ENCODE data around the gene PKN2. TPM values are rescaled to one million over a fixed set of nuclear protein-coding genes. Genes with fewer than 3 reads are reported as not detected.

The PKN2 gene
- total and polyA plus RNA-seq, 7 donors = 6.2 to 21.2 (median 16.7) TPM

GRCh38 chr1:88784551-88784950 is 100.5 kb downstream of the PKN2 start:
- DNase-seq (no peak), ATAC-seq (no peak)
- no peak for TF ChIP-seq CTCF (IDR thresholded peaks at IDR 0.05)
- Histone ChIP-seq H3K4me1 (no peaks in the 10 kb centered on the region), H3K4me3 (no peak overlapping the region), H3K9me3 (no peaks in the 10 kb centered on the region), H3K36me3 (ENCODE audit: insufficient read depth in 1 of 2, low read depth in 1 of 2) (peaks cover 0 to 66% of the 10 kb centered on the region in 2 donors), H3K27me3 (ENCODE audit: insufficient read depth in 3 of 3, low read length in 2 of 3) (no peaks in the 10 kb centered on the region), H3K27ac (no peak overlapping the region)
- WGBS, 3 donors = 80 to 92% (median 92%) methylated on average over 6 of the region's 6 CpGs
- intact Hi-C loops (cut with DNase I) = no loop called here

GRCh38 chr1:88787023-88787903 is 103.2 kb downstream of the PKN2 start:
- Histone ChIP-seq H3K36me3 (ENCODE audit: insufficient read depth in 1 of 2, low read depth in 1 of 2) (peaks cover 3 to 77% of the 10 kb centered on the region in 2 donors), H3K27me3 (ENCODE audit: insufficient read depth in 3 of 3, low read length in 2 of 3) (no peaks in the 10 kb centered on the region), H3K9me3 (no peaks in the 10 kb centered on the region), H3K4me3 (no peak overlapping the region), H3K27ac (no peak overlapping the region), H3K4me1 (no peaks in the 10 kb centered on the region)
- intact Hi-C loops (cut with DNase I) = no loop called here
- ATAC-seq (no peak), DNase-seq (no peak)
- WGBS, 3 donors = 95 to 96% (median 96%) methylated on average over 3 of the region's 3 CpGs
- no peak for TF ChIP-seq CTCF (IDR thresholded peaks at IDR 0.05)

- Histone ChIP-seq H3K36me3 (ENCODE audit: insufficient read depth in 1 of 2, low read depth in 1 of 2) (peaks cover 3 to 85% of the 10 kb centered on the region in 2 donors), H3K4me3 (no peak overlapping the region), H3K4me1 (no peaks in the 10 kb centered on the region), H3K27me3 (ENCODE audit: insufficient read depth in 3 of 3, low read length in 2 of 3) (no peaks in the 10 kb centered on the region), H3K27ac (no peak overlapping the region), H3K9me3 (no peaks in the 10 kb centered on the region)
- no peak for TF ChIP-seq CTCF (IDR thresholded peaks at IDR 0.05)
- no peak for ATAC-seq
- intact Hi-C loops (cut with DNase I) = no loop called here
- 94 to 97% (median 95%) methylated on average over 4 of the region's 4 CpGs for WGBS, 3 donors
- no peak for DNase-seq
Measured at GRCh38 chr1:88791192-88791591, 107.1 kb downstream of the PKN2 start.

GRCh38 chr1:88799491-88799890 is 115.4 kb downstream of the PKN2 start:
- no peak for ATAC-seq
- 87 to 94% (median 88%) methylated on average over 2 of the region's 2 CpGs for WGBS, 3 donors
- DNase-seq = no peak
- Histone ChIP-seq H3K4me1 (no peaks in the 10 kb centered on the region), H3K27me3 (ENCODE audit: insufficient read depth in 3 of 3, low read length in 2 of 3) (no peaks in the 10 kb centered on the region), H3K36me3 (ENCODE audit: insufficient read depth in 1 of 2, low read depth in 1 of 2) (peaks cover 0 to 56% of the 10 kb centered on the region in 2 donors), H3K4me3 (no peak overlapping the region), H3K9me3 (no peaks in the 10 kb centered on the region), H3K27ac (no peak overlapping the region)
- intact Hi-C loops (cut with DNase I) = no loop called here
- TF ChIP-seq CTCF (IDR thresholded peaks at IDR 0.05) = no peak

Measured in psoas muscle (tissue), 8 donors.